GM12878 (cell line): ENCODE data around the gene PPP1CC. TPM values are rescaled to one million over a fixed set of nuclear protein-coding genes. Genes with fewer than 3 reads are reported as not detected.
"Not testable (repeated sequence)": the region's sequence is repeated elsewhere in the genome, so short reads cannot be mapped to it uniquely, and the experiment has no call there.

Experiments used
- ATAC-seq: fragments of 200-7000 bp; cut with Tn5 transposase; 3 replicates; pipeline ENCODE4 v1.9.1; 2020; ENCODE audit warnings: mild to moderate bottlenecking, moderate library complexity
- BruUV-seq: library from RNA; stranded (reverse); fragments of 400-500 nt; replicated peaks from 2 replicates; lab custom pipeline; 2021; lab: Mats Ljungman, UMichigan
- CTCF ChIA-PET: fragments of 300-600 bp; sonication (Branson Sonifier 250); formaldehyde crosslinking; extraction: SDS; loops from one replicate; lab custom pipeline; 2021; ENCODE audit warnings: inconsistent platforms; lab: Yijun Ruan, JAX
- POLR2A ChIA-PET: fragments of 350-600 bp; formaldehyde crosslinking; extraction: SDS; loops from one replicate; lab custom pipeline; 2021; ENCODE audit warnings: inconsistent platforms; lab: Charles Lee
- RAD21 ChIA-PET: fragments of 300-600 bp; sonication (Branson Sonifier 250); formaldehyde crosslinking; loops from one replicate; lab custom pipeline; 2023; ENCODE audit warnings: antibody characterized with exemption; ENCODE audit not compliant: unreplicated experiment; lab: Charles Lee
- SMC1A ChIA-PET: fragments of 300-600 bp; sonication (Branson Sonifier 250); formaldehyde crosslinking; loops from one replicate; lab custom pipeline; 2023; ENCODE audit not compliant: unreplicated experiment, uncharacterized antibody; lab: Charles Lee
- DNase-seq: peaks from one replicate; pipeline ENCODE4 v3.0.0-alpha.2; 2011; ENCODE audit warnings: low read depth, low spot score
- FAIRE-seq: peaks from 3 replicates; lab custom pipeline; 2011; peaks lifted over from hg19 to GRCh38; lab: Jason Lieb, UNC
- H2AFZ ChIP-seq: 2 replicates; pipeline ENCODE4 v1.6.0; 2011; ENCODE audit warnings: low read depth, low read length, control low read depth; ENCODE audit not compliant: control insufficient read depth
- H3K27ac ChIP-seq: 2 replicates; pipeline ENCODE4 v1.5.1; 2011; ENCODE audit warnings: control low read depth; ENCODE audit not compliant: control insufficient read depth, insufficient read depth
- H3K27me3 ChIP-seq, 2 experiments: replicated peaks in 1 of 2; 2 replicates each; pipeline versions ENCODE4 v1.6.0 to v1.6.1; 2011; ENCODE audit warnings: low read length in 1 of 2; ENCODE audit not compliant: control insufficient read depth in 2 of 2, insufficient read depth in 2 of 2
- H3K36me3 ChIP-seq, 2 experiments: 2 replicates each; pipeline ENCODE4 v1.5.1; 2011; ENCODE audit warnings: low read length in 1 of 2; ENCODE audit not compliant: control insufficient read depth in 2 of 2, insufficient read depth in 2 of 2
- H3K4me1 ChIP-seq: 2 replicates; pipeline ENCODE4 v1.6.1; 2011; ENCODE audit warnings: mild to moderate bottlenecking, low read length, moderate library complexity, mixed read lengths; ENCODE audit not compliant: control insufficient read depth, insufficient read depth
- H3K4me2 ChIP-seq: 2 replicates; pipeline ENCODE4 v1.6.0; 2011; ENCODE audit warnings: control low read depth; ENCODE audit not compliant: control insufficient read depth, insufficient read depth
- H3K4me3 ChIP-seq: fragments of 200-600 bp; sonication (generic); 2 replicates; pipeline ENCODE4 v1.5.1; 2016
- H3K79me2 ChIP-seq: 2 replicates; pipeline ENCODE4 v1.6.0; 2011; ENCODE audit warnings: low read length; ENCODE audit not compliant: control insufficient read depth, insufficient read depth
- H3K9ac ChIP-seq: 2 replicates; pipeline ENCODE4 v1.8.0; 2011; ENCODE audit warnings: low read length, control low read depth, mixed read lengths; ENCODE audit not compliant: control insufficient read depth, insufficient read depth
- H3K9me3 ChIP-seq: replicated peaks from 3 replicates; pipeline ENCODE4 v1.5.1; 2011; ENCODE audit warnings: mild to moderate bottlenecking, low read length; ENCODE audit not compliant: control insufficient read depth, insufficient read depth
- H4K20me1 ChIP-seq: 2 replicates; pipeline ENCODE4 v1.6.0; 2011; ENCODE audit not compliant: control insufficient read depth, insufficient read depth
- HCFC1 ChIP-seq: fragments of 150-350 bp; IDR thresholded peaks from 2 replicates; pipeline ENCODE4 v1.6.1; 2014; ENCODE audit warnings: low read length
- PML ChIP-seq: IDR thresholded peaks from 2 replicates; pipeline ENCODE4 v1.6.1; 2012; ENCODE audit warnings: low read length, inconsistent platforms
- TCF7 ChIP-seq: IDR thresholded peaks from 2 replicates; pipeline ENCODE4 v1.6.1; 2014; ENCODE audit warnings: antibody characterized with exemption, borderline replicate concordance
- WRNIP1 ChIP-seq: IDR thresholded peaks from 2 replicates; pipeline ENCODE4 v1.6.1; 2011; ENCODE audit warnings: low read depth, low read length, improper control_type of control experiment, borderline replicate concordance
- WGBS: methylation state at CpG from one replicate; pipeline ENCODE4 v1.1.6; 2016; ENCODE audit warnings: low lambda C conversion rate; ENCODE audit not compliant: insufficient replicate concordance, insufficient coverage; ENCODE audit errors: missing lambda C conversion rate; 5-methylcytosine and 5-hydroxymethylcytosine counted together
- in situ Hi-C: fragments of 300-500 bp; cut with MboI; formaldehyde crosslinking; loops from 9 replicates; pipeline ENCODE4 v1.14.3; 2018; ENCODE audit warnings: mixed read lengths
- intact Hi-C: fragments of 100-400 bp; cut with micrococcal nuclease; formaldehyde crosslinking; loops from one replicate; pipeline ENCODE4 v1.14.2; 2022; ENCODE audit not compliant: unreplicated experiment
- polyA plus RNA-seq, 11 experiments: library from polyadenylated mRNA; depleted of rRNA in 4 of 11; unstranded in 6 of 11; stranded (reverse) in 5 of 11; fragments of >200 nt; fragmentation: Nextera tagmentation in 4 of 11; fragmentation: Illumina TruSeq in 1 of 11; extraction: Ambion mirVana in 4 of 11; extraction: Trizol in 1 of 11; gene quantifications; 1 replicate in 1 of 11; 2 replicates in 10 of 11; pipeline versions ENCODE4 v1.2.1 to v1.2.3, GENCODE V29; 2011 to 2016; ENCODE audit warnings: inconsistent platforms in 2 of 11, missing spikeins in 2 of 11, low read depth in 1 of 11
- total RNA-seq, 4 experiments: library from RNA; depleted of rRNA in 3 of 4; stranded (reverse); fragments of >200 nt in 3 of 4; fragmentation: Illumina TruSeq in 1 of 4; extraction: Trizol in 1 of 4; gene quantifications; 2 replicates each; pipeline versions ENCODE4 v1.2.1 to v1.2.3, GENCODE V29; 2013 to 2021
- TF ChIP-seq, protein P1 (sequence below): IDR thresholded peaks from 2 replicates; pipeline ENCODE4 v1.6.1; 2012; ENCODE audit warnings: low read length, inconsistent platforms

PPP1CC gene
- total and polyA plus RNA-seq, 10 of the 15 experiments (the other 5 are each of a cell fraction or from before 2014, with no cell fraction given), result 64.4 to 279 (median 157) TPM

DNA sequence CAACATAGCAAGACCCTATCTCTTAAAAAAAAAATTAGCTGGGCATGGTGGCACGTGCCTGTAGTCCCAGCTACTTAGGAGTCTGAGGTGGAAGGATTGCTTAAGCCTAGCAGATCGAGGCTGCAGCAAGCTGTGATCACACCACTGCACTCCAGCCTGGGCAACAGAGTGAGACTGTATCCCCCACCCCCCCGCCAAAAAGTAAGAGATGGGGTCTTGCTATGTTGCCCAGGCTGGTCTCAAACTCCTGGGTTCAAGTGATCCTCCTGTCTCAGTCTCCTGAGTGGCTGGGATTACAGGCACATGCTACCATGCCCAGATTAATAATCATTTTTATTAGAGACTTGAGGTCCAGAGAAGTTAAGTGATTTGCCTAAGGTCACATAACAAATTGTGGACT, 22.9 kb upstream of the PPP1CC start:
- in situ Hi-C loops, DNase-seq, H3K4me1 ChIP-seq, H3K36me3 ChIP-seq, H3K27ac ChIP-seq, H3K4me3 ChIP-seq, ATAC-seq, H3K27me3 ChIP-seq, H4K20me1 ChIP-seq, BruUV-seq, H2AFZ ChIP-seq, H3K9me3 ChIP-seq, POLR2A ChIA-PET, RAD21 ChIA-PET, intact Hi-C loops, H3K4me2 ChIP-seq, FAIRE-seq, SMC1A ChIA-PET, H3K9ac ChIP-seq, H3K79me2 ChIP-seq: not testable (repeated sequence)
- CTCF ChIA-PET, result interaction anchor here (0.7 to 1.0 kb wide), 2 partner anchors 62 to 90 kb away, joined by 3 read pairs; no protein-coding TSS in a partner anchor
- WGBS, result 51% methylated on average over 3 of the region's 3 CpGs

DNA sequence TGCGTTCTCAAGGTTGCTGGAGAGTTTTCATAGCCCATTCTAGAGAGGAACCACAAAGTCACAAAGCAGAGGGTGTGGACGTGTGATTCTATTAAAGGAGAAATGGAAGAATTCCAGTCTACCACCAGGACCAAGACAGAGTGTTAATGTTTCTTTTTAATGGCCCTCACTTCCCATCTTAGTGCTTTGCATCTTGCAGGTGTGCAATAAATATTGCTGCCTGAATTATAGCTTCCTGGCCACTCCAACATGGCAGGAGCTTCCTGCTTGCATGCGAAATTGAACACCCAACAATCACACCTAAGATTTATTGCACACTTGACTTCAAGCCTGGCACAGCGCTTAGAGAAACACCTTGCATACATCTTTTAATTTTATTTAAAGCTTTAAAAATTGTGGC, 22.4 kb upstream of the PPP1CC start:
- Histone ChIP-seq H4K20me1 (no peaks in the 10 kb centered on the region), H3K9ac (no peak overlapping the region), H3K4me1 (no peaks in the 10 kb centered on the region), H3K36me3 (no peaks in the 10 kb centered on the region), H3K79me2 (no peaks in the 10 kb centered on the region), H3K27ac (no peak overlapping the region), H3K9me3 (no peaks in the 10 kb centered on the region), H2AFZ (no peak overlapping the region), H3K4me2 (no peak overlapping the region), H3K27me3 (no peaks in the 10 kb centered on the region), H3K4me3 (no peak overlapping the region)
- ChIA-PET CTCF (interaction anchor here (1.0 kb wide), 1 partner anchor 62 kb away, joined by 3 read pairs; no protein-coding TSS in a partner anchor), SMC1A (no interaction called here), RAD21 (no interaction called here), POLR2A (interaction anchor here (0.5 kb wide), 1 partner anchor 309 kb away, joined by 9 read pairs; no protein-coding TSS in a partner anchor)
- FAIRE-seq (no peak), DNase-seq (no peak), ATAC-seq (no peak)
- no TSS peak for BruUV-seq
- intact Hi-C loops (no loop called here), in situ Hi-C loops (no loop called here)
- 66% methylated on average over 4 of the region's 4 CpGs for WGBS
- no peak for TF ChIP-seq TCF7
- no peak for TF ChIP-seq PML
- TF ChIP-seq HCFC1, result no peak
- no peak for TF ChIP-seq WRNIP1
- TF ChIP-seq, protein P1, sequence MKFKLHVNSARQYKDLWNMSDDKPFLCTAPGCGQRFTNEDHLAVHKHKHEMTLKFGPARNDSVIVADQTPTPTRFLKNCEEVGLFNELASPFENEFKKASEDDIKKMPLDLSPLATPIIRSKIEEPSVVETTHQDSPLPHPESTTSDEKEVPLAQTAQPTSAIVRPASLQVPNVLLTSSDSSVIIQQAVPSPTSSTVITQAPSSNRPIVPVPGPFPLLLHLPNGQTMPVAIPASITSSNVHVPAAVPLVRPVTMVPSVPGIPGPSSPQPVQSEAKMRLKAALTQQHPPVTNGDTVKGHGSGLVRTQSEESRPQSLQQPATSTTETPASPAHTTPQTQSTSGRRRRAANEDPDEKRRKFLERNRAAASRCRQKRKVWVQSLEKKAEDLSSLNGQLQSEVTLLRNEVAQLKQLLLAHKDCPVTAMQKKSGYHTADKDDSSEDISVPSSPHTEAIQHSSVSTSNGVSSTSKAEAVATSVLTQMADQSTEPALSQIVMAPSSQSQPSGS, result no peak
